Measurements from ENCODE around the gene DMAC2. TPM values are rescaled to one million over a fixed set of nuclear protein-coding genes. Genes with fewer than 3 reads are reported as not detected.

Gene DMAC2
- total RNA-seq, 4 donors from 2014 or later: 28.8 to 38.7 (median 35.7) TPM

- Histone ChIP-seq H3K27ac (peak within 1 kb of the TSS; percentile 87 to 97 (median 92)), H3K4me1 (peaks cover 0 to 55% (median 23%) of the 10 kb centered on the region in 4 donors), H3K9me3 (no peaks in the 10 kb centered on the region), H3K36me3 (peaks cover 0 to 13% (median 0%) of the 10 kb centered on the region in 3 donors), H3K27me3 (no peaks in the 10 kb centered on the region), H3K4me3 (peak within 1 kb of the TSS; percentile 74 to 99 (median 96))
- 0 to 1% methylated on average over 41 to 50 of the region's 50 CpGs for WGBS, 2 donors
- DNase-seq (ENCODE audit: low spot score in 2 of 2): peak; percentile 99
- TF ChIP-seq EP300 (IDR thresholded peaks at IDR 0.05) (peak; percentile 85 to 98), CTCF (IDR thresholded peaks at IDR 0.05) (peak in 2 of 5 experiments; percentile 28 to 53), POLR2A (IDR thresholded peaks at IDR 0.05) (no peak)
Measured at GRCh38 chr19:41397086-41398049, 42.3 kb downstream of the DMAC2 start, which contains the start of the genes BCKDHA and EXOSC5. Gene BCKDHA (plus strand): TSS chr19:41397818. CDS start chr19:41397828, 10 bp downstream. Gene EXOSC5 (minus strand): TSS chr19:41397359. CDS start chr19:41397328, 31 bp downstream.

- no peaks in the 10 kb centered on the region for H3K27me3 ChIP-seq
- TF ChIP-seq CTCF (IDR thresholded peaks at IDR 0.05) (no peak), POLR2A (IDR thresholded peaks at IDR 0.05) (no peak), EP300 (IDR thresholded peaks at IDR 0.05) (no peak)
- no peak for DNase-seq (ENCODE audit: low spot score in 2 of 2)
- 63 to 68% methylated on average over 6 of the region's 6 CpGs for WGBS, 2 donors
- H3K27ac ChIP-seq: no peak overlapping the region
- no peak overlapping the region for H3K4me3 ChIP-seq
- H3K4me1 ChIP-seq: peaks cover 0 to 38% (median 23%) of the 10 kb centered on the region in 4 donors
- H3K36me3 ChIP-seq: peaks cover 0 to 26% (median 6%) of the 10 kb centered on the region in 3 donors
- H3K9me3 ChIP-seq: no peaks in the 10 kb centered on the region
Measured at GRCh38 chr19:41395355-41395754, 44.4 kb downstream of the DMAC2 start.

GRCh38 chr19:41392775-41393174, 46.9 kb downstream of the DMAC2 start:
- no peak for TF ChIP-seq POLR2A (IDR thresholded peaks at IDR 0.05)
- no peak for TF ChIP-seq EP300 (IDR thresholded peaks at IDR 0.05)
- Histone ChIP-seq H3K4me1 (peaks cover 0 to 17% (median 12%) of the 10 kb centered on the region in 4 donors), H3K36me3 (peaks cover 0 to 52% (median 11%) of the 10 kb centered on the region in 3 donors), H3K27me3 (no peaks in the 10 kb centered on the region), H3K9me3 (no peaks in the 10 kb centered on the region), H3K27ac (no peak overlapping the region), H3K4me3 (no peak overlapping the region)
- WGBS, 2 donors: 80 to 83% methylated on average over 12 of the region's 12 CpGs
- DNase-seq (ENCODE audit: low spot score in 2 of 2): no peak

- Histone ChIP-seq H3K27ac (no peak overlapping the region), H3K9me3 (no peaks in the 10 kb centered on the region), H3K4me3 (no peak overlapping the region), H3K4me1 (peaks cover 0 to 14% (median 8%) of the 10 kb centered on the region in 4 donors), H3K27me3 (no peaks in the 10 kb centered on the region), H3K36me3 (peaks cover 0 to 63% (median 11%) of the 10 kb centered on the region in 3 donors)
- no peak for DNase-seq (ENCODE audit: low spot score in 2 of 2)
- 84 to 91% methylated on average over 11 of the region's 11 CpGs for WGBS, 2 donors
- no peak for TF ChIP-seq POLR2A (IDR thresholded peaks at IDR 0.05)
- TF ChIP-seq CTCF (IDR thresholded peaks at IDR 0.05): no peak
- TF ChIP-seq EP300 (IDR thresholded peaks at IDR 0.05): no peak
Measured at GRCh38 chr19:41391618-41392017, 48.1 kb downstream of the DMAC2 start.

GRCh38 chr19:41386442-41386841, 53.3 kb downstream of the DMAC2 start:
- Histone ChIP-seq H3K4me1 (no peaks in the 10 kb centered on the region), H3K27me3 (no peaks in the 10 kb centered on the region), H3K4me3 (no peak overlapping the region), H3K27ac (no peak overlapping the region), H3K36me3 (peaks cover 0 to 95% (median 5%) of the 10 kb centered on the region in 3 donors), H3K9me3 (no peaks in the 10 kb centered on the region)
- no peak for DNase-seq (ENCODE audit: low spot score in 2 of 2)
- 65 to 73% methylated on average over 13 of the region's 13 CpGs for WGBS, 2 donors
- TF ChIP-seq POLR2A (IDR thresholded peaks at IDR 0.05) (no peak), CTCF (IDR thresholded peaks at IDR 0.05) (no peak), EP300 (IDR thresholded peaks at IDR 0.05) (no peak)
